Measurements from ENCODE around the gene TTC4. TPM values are rescaled to one million over a fixed set of nuclear protein-coding genes. Genes with fewer than 3 reads are reported as not detected.

The TTC4 gene
- total RNA-seq, 1 donor from 2014 or later, result 25.8 TPM

- Mint-ChIP-seq H3K9me3 (no peaks in the 10 kb centered on the region), H3K4me3 (no peak overlapping the region), H3K27me3 (no peaks in the 10 kb centered on the region), H3K27ac (no peak overlapping the region), H3K4me1 (ENCODE audit: unreplicated experiment) (no peaks in the 10 kb centered on the region), H3K36me3 (peaks cover 19% of the 10 kb centered on the region)
- TF ChIP-seq, protein P1, sequence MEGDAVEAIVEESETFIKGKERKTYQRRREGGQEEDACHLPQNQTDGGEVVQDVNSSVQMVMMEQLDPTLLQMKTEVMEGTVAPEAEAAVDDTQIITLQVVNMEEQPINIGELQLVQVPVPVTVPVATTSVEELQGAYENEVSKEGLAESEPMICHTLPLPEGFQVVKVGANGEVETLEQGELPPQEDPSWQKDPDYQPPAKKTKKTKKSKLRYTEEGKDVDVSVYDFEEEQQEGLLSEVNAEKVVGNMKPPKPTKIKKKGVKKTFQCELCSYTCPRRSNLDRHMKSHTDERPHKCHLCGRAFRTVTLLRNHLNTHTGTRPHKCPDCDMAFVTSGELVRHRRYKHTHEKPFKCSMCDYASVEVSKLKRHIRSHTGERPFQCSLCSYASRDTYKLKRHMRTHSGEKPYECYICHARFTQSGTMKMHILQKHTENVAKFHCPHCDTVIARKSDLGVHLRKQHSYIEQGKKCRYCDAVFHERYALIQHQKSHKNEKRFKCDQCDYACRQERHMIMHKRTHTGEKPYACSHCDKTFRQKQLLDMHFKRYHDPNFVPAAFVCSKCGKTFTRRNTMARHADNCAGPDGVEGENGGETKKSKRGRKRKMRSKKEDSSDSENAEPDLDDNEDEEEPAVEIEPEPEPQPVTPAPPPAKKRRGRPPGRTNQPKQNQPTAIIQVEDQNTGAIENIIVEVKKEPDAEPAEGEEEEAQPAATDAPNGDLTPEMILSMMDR (conservative IDR thresholded peaks at IDR 0.05), result no peak
- DNase-seq (ENCODE audit: extremely low spot score, unreplicated experiment), result no peak
Observed at GRCh38 chr1:54741531-54741930, 25.9 kb downstream of the TTC4 start.

DNA sequence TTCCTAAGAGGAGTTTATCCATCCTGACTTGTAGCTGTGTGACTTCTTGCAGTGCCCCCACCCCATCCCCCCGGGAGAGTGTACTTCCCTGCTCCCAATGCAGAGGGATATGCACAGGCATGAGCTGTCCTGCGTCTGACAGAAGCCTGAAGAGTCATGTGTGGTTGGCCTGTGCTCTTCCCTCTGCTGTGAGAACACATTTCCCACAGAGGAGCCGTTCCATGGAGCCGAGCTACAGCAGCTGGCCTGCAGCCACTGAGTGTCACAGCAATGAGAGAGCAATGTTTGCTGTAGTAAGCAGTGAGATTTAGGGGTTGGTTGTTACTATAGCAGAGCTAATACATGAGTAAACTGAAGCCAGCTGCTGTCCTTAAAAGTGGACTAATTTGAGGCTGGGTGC, 26.6 kb downstream of the TTC4 start:
- no peak for DNase-seq (ENCODE audit: extremely low spot score, unreplicated experiment)
- TF ChIP-seq, protein P1 (conservative IDR thresholded peaks at IDR 0.05), result no peak
- Mint-ChIP-seq H3K4me3 (no peak overlapping the region), H3K9me3 (no peaks in the 10 kb centered on the region), H3K27me3 (no peaks in the 10 kb centered on the region), H3K27ac (no peak overlapping the region), H3K36me3 (peaks cover 12% of the 10 kb centered on the region), H3K4me1 (ENCODE audit: unreplicated experiment) (no peaks in the 10 kb centered on the region)

GRCh38 chr1:54743416-54744226, 28.0 kb downstream of the TTC4 start:
- H3K27ac Mint-ChIP-seq, result no peak overlapping the region
- H3K4me1 Mint-ChIP-seq (ENCODE audit: unreplicated experiment), result no peaks in the 10 kb centered on the region
- no peaks in the 10 kb centered on the region for H3K27me3 Mint-ChIP-seq
- TF ChIP-seq, protein P1 (conservative IDR thresholded peaks at IDR 0.05), result no peak
- no peaks in the 10 kb centered on the region for H3K9me3 Mint-ChIP-seq
- H3K36me3 Mint-ChIP-seq, result peaks cover 6% of the 10 kb centered on the region
- no peak overlapping the region for H3K4me3 Mint-ChIP-seq
- no peak for DNase-seq (ENCODE audit: extremely low spot score, unreplicated experiment)

DNA sequence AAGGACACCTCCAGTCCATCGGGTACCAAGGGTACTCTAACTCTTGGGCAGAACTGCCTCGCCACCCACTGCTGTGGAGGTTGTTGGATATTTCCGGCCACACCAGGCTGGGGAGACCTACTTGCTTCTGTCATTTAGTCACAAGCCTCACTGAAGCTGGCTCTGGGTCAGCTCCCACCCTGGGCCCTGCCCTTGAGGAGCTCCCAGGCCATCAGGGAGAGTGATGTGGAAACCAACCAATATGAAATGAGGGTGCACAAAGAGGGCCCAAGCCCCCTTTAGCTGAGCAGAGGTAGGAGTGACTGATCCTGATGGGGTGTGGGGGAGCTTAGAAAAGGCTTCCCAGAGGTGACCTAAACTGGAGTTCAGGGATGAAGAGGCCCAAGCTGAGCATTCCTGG, 29.0 kb downstream of the TTC4 start:
- peaks cover under 1% of the 10 kb centered on the region for H3K27me3 Mint-ChIP-seq
- H3K4me1 Mint-ChIP-seq (ENCODE audit: unreplicated experiment), result no peaks in the 10 kb centered on the region
- no peaks in the 10 kb centered on the region for H3K9me3 Mint-ChIP-seq
- TF ChIP-seq, protein P1 (conservative IDR thresholded peaks at IDR 0.05), result no peak
- no peak overlapping the region for H3K27ac Mint-ChIP-seq
- H3K36me3 Mint-ChIP-seq, result peaks cover 6% of the 10 kb centered on the region
- no peak for DNase-seq (ENCODE audit: extremely low spot score, unreplicated experiment)
- H3K4me3 Mint-ChIP-seq, result no peak overlapping the region

- no peak for DNase-seq (ENCODE audit: extremely low spot score, unreplicated experiment)
- TF ChIP-seq, protein P1 (conservative IDR thresholded peaks at IDR 0.05), result no peak
- peaks cover 3% of the 10 kb centered on the region for H3K27me3 Mint-ChIP-seq
- peaks cover 6% of the 10 kb centered on the region for H3K36me3 Mint-ChIP-seq
- no peaks in the 10 kb centered on the region for H3K4me1 Mint-ChIP-seq (ENCODE audit: unreplicated experiment)
- no peaks in the 10 kb centered on the region for H3K9me3 Mint-ChIP-seq
- no peak overlapping the region for H3K27ac Mint-ChIP-seq
- no peak overlapping the region for H3K4me3 Mint-ChIP-seq
Observed at GRCh38 chr1:54745274-54745673, 29.6 kb downstream of the TTC4 start.
